Endodermal cell (in vitro differentiated cells): ENCODE results near the gene CHD5. TPM values are rescaled to one million over a fixed set of nuclear protein-coding genes. Genes with fewer than 3 reads are reported as not detected.

Source experiments
- DNase-seq: peaks from one replicate; pipeline ENCODE4 v3.0.0-alpha.2; 2017
- H3K27ac ChIP-seq: 2 replicates; pipeline ENCODE4 v1.5.1; 2013; ENCODE audit warnings: mild to moderate bottlenecking, low read depth, low read length, moderate library complexity
- H3K27me3 ChIP-seq: 2 replicates; pipeline ENCODE4 v1.6.1; 2013; ENCODE audit warnings: mild to moderate bottlenecking, low read length, moderate library complexity; ENCODE audit not compliant: insufficient read depth, control insufficient read depth, poor library complexity, severe bottlenecking
- H3K36me3 ChIP-seq: 2 replicates; pipeline ENCODE4 v1.7.0; 2013; ENCODE audit warnings: mild to moderate bottlenecking, low read length, moderate library complexity; ENCODE audit not compliant: control insufficient read depth, insufficient read depth
- H3K4me1 ChIP-seq: one replicate; pipeline ENCODE4 v1.7.0; 2013; ENCODE audit warnings: low read length; ENCODE audit not compliant: control insufficient read depth, insufficient read depth
- H3K4me3 ChIP-seq: 2 replicates; pipeline ENCODE4 v1.5.1; 2013; ENCODE audit warnings: mild to moderate bottlenecking, low read length, moderate library complexity
- H3K9ac ChIP-seq: 2 replicates; pipeline ENCODE4 v1.6.1; 2013; ENCODE audit warnings: mild to moderate bottlenecking, low read length, moderate library complexity; ENCODE audit not compliant: poor library complexity, severe bottlenecking; ENCODE audit errors: extremely low read depth
- H3K9me3 ChIP-seq: 2 replicates; pipeline ENCODE4 v1.6.1; 2013; ENCODE audit warnings: mild to moderate bottlenecking, low read length, moderate library complexity; ENCODE audit not compliant: control insufficient read depth
- H3K27ac Mint-ChIP-seq: 2 replicates; pipeline ENCODE4 v1.8.0; 2020; ENCODE audit warnings: mixed read lengths
- H3K27me3 Mint-ChIP-seq: 2 replicates; pipeline ENCODE4 v1.8.0; 2021; ENCODE audit warnings: mild to moderate bottlenecking, mixed read lengths; ENCODE audit not compliant: insufficient read depth
- H3K36me3 Mint-ChIP-seq: 2 replicates; pipeline ENCODE4 v1.8.0; 2020; ENCODE audit warnings: low read depth, mixed read lengths
- H3K4me1 Mint-ChIP-seq: 2 replicates; pipeline ENCODE4 v1.8.0; 2020; ENCODE audit warnings: mixed read lengths
- H3K4me3 Mint-ChIP-seq: 2 replicates; pipeline ENCODE4 v1.8.0; 2020; ENCODE audit warnings: mild to moderate bottlenecking, moderate library complexity, mixed read lengths
- H3K9me3 Mint-ChIP-seq: 2 replicates; pipeline ENCODE4 v1.8.0; 2020; ENCODE audit warnings: mild to moderate bottlenecking, mixed read lengths
- WGBS, 2 experiments: methylation state at CpG; one replicate each; pipeline versions ENCODE4 v1.1.5 to v1.1.7; 2013; ENCODE audit warnings: missing lambda C conversion rate in 2 of 2, mixed read lengths in 1 of 2; ENCODE audit not compliant: insufficient coverage in 1 of 2, insufficient read length in 1 of 2; 5-methylcytosine and 5-hydroxymethylcytosine counted together
- total RNA-seq, 2 donors: library from RNA; stranded (reverse); fragmentation: NEBNext Ultra II Directional in 1 of 2; extraction: Animal tissue kit (Norgen Biotek cat#: 25700) in 1 of 2; gene quantifications; 2 replicates in 1 of 2; 3 replicates in 1 of 2; pipeline ENCODE4 v1.2.1, GENCODE V29; 2021
- TF ChIP-seq, protein P1 (sequence below): fragments of 200-600 bp; sonication (generic); conservative IDR thresholded peaks from 2 replicates; pipeline ENCODE4 v1.5.0; 2021; ENCODE audit warnings: antibody characterized with exemption, mild to moderate bottlenecking

CHD5 gene
- total RNA-seq, 2 donors from 2014 or later, result 0.40 to 0.69 TPM

DNA sequence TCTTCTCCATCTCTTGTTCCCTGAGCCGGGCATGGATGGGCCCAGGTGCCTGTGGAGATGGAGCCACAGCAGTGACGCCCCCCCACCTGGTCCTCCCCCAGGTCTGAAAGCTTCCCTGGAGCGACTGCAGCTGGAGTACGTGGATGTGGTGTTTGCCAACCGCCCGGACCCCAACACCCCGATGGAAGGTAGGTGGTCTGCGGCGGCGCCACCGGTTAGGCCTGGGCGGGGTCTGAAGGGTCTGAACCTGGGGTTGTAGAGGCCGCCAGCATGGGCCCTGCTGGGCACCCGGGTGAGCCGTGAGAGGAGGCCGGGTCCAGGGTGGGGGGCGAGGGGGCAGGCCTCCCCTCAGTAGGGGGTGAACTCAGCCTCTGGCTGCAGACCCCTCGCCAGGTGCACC, 89.8 kb downstream of the CHD5 start:
- Histone ChIP-seq H3K9me3 (no peaks in the 10 kb centered on the region), H3K27ac (no peak overlapping the region), H3K4me1 (no peaks in the 10 kb centered on the region), H3K36me3 (no peaks in the 10 kb centered on the region), H3K9ac (no peak overlapping the region), H3K27me3 (no peaks in the 10 kb centered on the region), H3K4me3 (no peak overlapping the region)
- Mint-ChIP-seq H3K36me3 (no peaks in the 10 kb centered on the region), H3K27me3 (no peaks in the 10 kb centered on the region), H3K4me1 (no peaks in the 10 kb centered on the region), H3K27ac (no peak overlapping the region), H3K4me3 (no peak overlapping the region), H3K9me3 (no peaks in the 10 kb centered on the region)
- TF ChIP-seq, protein P1, sequence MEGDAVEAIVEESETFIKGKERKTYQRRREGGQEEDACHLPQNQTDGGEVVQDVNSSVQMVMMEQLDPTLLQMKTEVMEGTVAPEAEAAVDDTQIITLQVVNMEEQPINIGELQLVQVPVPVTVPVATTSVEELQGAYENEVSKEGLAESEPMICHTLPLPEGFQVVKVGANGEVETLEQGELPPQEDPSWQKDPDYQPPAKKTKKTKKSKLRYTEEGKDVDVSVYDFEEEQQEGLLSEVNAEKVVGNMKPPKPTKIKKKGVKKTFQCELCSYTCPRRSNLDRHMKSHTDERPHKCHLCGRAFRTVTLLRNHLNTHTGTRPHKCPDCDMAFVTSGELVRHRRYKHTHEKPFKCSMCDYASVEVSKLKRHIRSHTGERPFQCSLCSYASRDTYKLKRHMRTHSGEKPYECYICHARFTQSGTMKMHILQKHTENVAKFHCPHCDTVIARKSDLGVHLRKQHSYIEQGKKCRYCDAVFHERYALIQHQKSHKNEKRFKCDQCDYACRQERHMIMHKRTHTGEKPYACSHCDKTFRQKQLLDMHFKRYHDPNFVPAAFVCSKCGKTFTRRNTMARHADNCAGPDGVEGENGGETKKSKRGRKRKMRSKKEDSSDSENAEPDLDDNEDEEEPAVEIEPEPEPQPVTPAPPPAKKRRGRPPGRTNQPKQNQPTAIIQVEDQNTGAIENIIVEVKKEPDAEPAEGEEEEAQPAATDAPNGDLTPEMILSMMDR, result no peak
- WGBS, 2 experiments, result 87 to 92% methylated on average over 8 to 18 of the region's 18 CpGs
- DNase-seq, result no peak

DNA sequence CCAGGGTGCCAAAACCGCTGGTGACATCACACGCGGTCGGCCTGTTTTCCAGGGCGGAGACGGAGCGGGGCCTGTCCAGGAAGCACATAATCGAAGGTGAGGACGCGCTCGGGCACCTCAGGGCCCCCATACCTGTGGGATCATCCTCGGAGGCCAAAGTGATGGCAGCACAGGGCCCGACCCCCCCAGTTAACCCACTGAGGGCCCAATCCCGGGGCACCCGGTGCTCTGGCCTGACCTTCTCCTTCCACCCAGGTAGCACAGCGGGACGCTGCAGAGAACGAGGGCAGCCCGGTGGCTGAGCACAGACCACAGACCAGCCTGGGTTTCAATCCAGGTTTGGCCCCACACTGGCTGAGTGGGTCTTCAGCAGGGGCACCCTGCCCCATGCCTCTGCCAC, 91.2 kb downstream of the CHD5 start:
- WGBS, 2 experiments, result 91 to 96% methylated on average over 13 to 19 of the region's 19 CpGs

DNA sequence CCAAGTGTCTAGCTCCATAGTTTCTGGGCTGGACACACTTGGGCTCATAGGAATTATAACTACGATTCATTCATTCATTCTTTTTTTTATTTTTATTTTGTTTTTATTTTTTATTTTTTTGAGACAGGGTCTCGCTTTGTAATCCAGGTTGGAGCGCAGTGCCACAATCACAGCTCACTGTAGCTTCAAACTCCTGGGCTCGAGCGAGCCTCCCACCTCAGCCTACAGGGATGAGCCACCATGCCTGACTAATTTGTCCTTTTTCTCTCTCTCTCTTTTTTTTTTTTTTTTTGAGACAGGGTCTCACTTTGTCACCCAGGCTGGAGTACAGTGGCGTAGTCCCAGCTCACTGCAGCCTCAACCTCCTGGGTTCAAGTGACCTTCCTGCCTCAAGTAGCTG, 92.2 kb downstream of the CHD5 start:
- TF ChIP-seq, protein P1, result no peak
- Histone ChIP-seq H3K27ac (no peak overlapping the region), H3K36me3 (no peaks in the 10 kb centered on the region), H3K9me3 (no peaks in the 10 kb centered on the region), H3K9ac (no peak overlapping the region), H3K4me1 (no peaks in the 10 kb centered on the region), H3K27me3 (no peaks in the 10 kb centered on the region), H3K4me3 (no peak overlapping the region)
- no peaks in the 10 kb centered on the region for H3K4me1 Mint-ChIP-seq
- no peak overlapping the region for H3K27ac Mint-ChIP-seq
- no peaks in the 10 kb centered on the region for H3K9me3 Mint-ChIP-seq
- 96% methylated on average over 5 of the region's 6 CpGs; no CpG with 5 or more reads in 1 of the 2 experiments for WGBS, 2 experiments
- no peak for DNase-seq
- H3K36me3 Mint-ChIP-seq, result no peaks in the 10 kb centered on the region
- H3K27me3 Mint-ChIP-seq, result no peaks in the 10 kb centered on the region
- H3K4me3 Mint-ChIP-seq, result no peak overlapping the region

More for the DNA sequence above, 91.2 kb downstream of the CHD5 start:
- Histone ChIP-seq H3K4me3 (no peak overlapping the region), H3K9ac (no peak overlapping the region), H3K27me3 (no peaks in the 10 kb centered on the region), H3K4me1 (no peaks in the 10 kb centered on the region), H3K9me3 (no peaks in the 10 kb centered on the region), H3K36me3 (no peaks in the 10 kb centered on the region), H3K27ac (no peak overlapping the region)
- Mint-ChIP-seq H3K4me3 (no peak overlapping the region), H3K36me3 (no peaks in the 10 kb centered on the region), H3K9me3 (no peaks in the 10 kb centered on the region), H3K27ac (no peak overlapping the region), H3K4me1 (no peaks in the 10 kb centered on the region), H3K27me3 (no peaks in the 10 kb centered on the region)
- DNase-seq, result no peak
- TF ChIP-seq, protein P1, result no peak
